ENCODE results near the gene IFT122.

IFT122 gene

GRCh38 chr3:129567939-129568338 is 127.9 kb downstream of the IFT122 start:
- no peaks in the 10 kb centered on the region for H3K27me3 ChIP-seq (ENCODE audit: low read depth)
- H3K9me3 ChIP-seq, result no peaks in the 10 kb centered on the region
- H3K4me3 ChIP-seq, result no peak overlapping the region
- no peak for DNase-seq (ENCODE audit: low spot score in 2 of 2)
- H3K36me3 ChIP-seq (replicated peaks), result peaks cover under 1% of the 10 kb centered on the region; the same call in 1 of the 2 replicates
- in situ Hi-C loops (cut with MboI; ENCODE audit: low sequenced_read_pairs), result no loop called here
- no peaks in the 10 kb centered on the region for H3K4me1 ChIP-seq

GRCh38 chr3:129569856-129570255 is 129.8 kb downstream of the IFT122 start:
- H3K4me1 ChIP-seq, result no peaks in the 10 kb centered on the region
- H3K36me3 ChIP-seq (replicated peaks), result no peaks in the 10 kb centered on the region
- no peak for DNase-seq (ENCODE audit: low spot score in 2 of 2)
- in situ Hi-C loops (cut with MboI; ENCODE audit: low sequenced_read_pairs), result no loop called here
- H3K4me3 ChIP-seq, result no peak overlapping the region
- H3K9me3 ChIP-seq, result no peaks in the 10 kb centered on the region
- no peaks in the 10 kb centered on the region for H3K27me3 ChIP-seq (ENCODE audit: low read depth)

Data from HAP-1 (cell line).